ENCODE measurements around the gene IFITM2.

DNA sequence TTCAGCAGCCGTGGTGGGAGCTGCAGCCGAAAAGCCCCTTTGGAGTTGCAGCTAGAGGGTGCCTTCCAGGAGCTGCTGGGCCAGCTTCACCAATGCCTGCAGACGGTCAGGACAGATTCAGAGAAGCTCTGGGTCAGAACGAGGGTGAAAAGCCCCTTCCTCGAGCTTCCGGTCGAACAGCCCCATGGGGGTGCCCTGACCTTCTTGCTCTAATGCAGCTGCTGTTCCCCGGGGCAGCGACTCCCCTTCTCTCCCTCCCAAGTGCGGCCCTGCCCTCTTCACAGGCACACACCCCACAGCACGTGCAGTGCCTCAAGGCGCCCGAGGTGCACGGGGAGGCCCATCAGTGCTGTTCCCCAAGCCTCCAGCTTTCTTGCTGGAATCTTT is 22.7 kb downstream of the IFITM2 start:
- TF ChIP-seq, protein P1, sequence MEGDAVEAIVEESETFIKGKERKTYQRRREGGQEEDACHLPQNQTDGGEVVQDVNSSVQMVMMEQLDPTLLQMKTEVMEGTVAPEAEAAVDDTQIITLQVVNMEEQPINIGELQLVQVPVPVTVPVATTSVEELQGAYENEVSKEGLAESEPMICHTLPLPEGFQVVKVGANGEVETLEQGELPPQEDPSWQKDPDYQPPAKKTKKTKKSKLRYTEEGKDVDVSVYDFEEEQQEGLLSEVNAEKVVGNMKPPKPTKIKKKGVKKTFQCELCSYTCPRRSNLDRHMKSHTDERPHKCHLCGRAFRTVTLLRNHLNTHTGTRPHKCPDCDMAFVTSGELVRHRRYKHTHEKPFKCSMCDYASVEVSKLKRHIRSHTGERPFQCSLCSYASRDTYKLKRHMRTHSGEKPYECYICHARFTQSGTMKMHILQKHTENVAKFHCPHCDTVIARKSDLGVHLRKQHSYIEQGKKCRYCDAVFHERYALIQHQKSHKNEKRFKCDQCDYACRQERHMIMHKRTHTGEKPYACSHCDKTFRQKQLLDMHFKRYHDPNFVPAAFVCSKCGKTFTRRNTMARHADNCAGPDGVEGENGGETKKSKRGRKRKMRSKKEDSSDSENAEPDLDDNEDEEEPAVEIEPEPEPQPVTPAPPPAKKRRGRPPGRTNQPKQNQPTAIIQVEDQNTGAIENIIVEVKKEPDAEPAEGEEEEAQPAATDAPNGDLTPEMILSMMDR (IDR thresholded peaks at IDR 0.05), result no peak
- no peak for TF ChIP-seq POLR2A (IDR thresholded peaks at IDR 0.05)
